ENCODE data around the gene NPY4R.
"Not testable (repeated sequence)": the region's sequence is repeated elsewhere in the genome, so short reads cannot be mapped to it uniquely, and the experiment has no call there.

GRCh38 chr10:46423550-46423949 lies 42.2 kb downstream of the NPY4R start:
- not testable (repeated sequence) for TF ChIP-seq CTCF, POLR2A (IDR thresholded peaks at IDR 0.05)
